ENCODE data around the gene BICC1. TPM values are rescaled to one million over a fixed set of nuclear protein-coding genes. Genes with fewer than 3 reads are reported as not detected.

BICC1 gene
- total RNA-seq, 1 donor from 2014 or later = 10.3 TPM

DNA sequence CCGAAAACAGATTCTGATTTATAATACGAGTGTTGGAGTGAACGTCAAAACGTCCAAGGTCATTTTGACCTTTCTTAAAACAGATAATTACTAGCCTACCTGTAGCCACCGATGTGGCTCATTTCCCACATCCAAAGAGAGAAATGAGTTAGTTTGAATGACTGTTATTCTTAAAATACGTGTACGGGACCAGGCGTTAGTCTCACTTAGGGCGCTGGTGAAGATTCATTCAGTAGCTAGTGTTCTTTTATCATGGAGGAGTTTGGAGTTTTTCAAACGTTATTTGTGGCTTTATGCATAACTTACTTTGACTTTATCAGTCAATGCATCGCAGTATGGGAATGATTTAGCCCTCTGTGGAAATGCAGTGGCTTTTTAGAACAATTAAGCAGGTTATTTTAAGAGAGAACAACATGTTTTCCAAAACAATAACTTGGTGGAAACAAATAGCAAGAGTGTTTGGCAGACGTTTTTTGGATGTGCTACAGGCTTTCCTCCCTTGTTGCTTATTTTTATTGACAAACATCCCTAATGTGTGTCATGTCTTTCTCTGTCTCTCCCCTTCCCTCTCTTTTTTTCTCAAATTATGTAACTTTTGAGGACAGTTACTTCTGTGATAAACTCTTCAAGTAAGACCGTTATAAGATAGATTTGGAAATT is 1.6 kb downstream of the BICC1 start:
- DNase-seq (ENCODE audit: low read depth) = no peak

- no peak for DNase-seq (ENCODE audit: low read depth)
Observed at GRCh38 chr10:58515291-58515941, 2.7 kb downstream of the BICC1 start.

- DNase-seq (ENCODE audit: low read depth) = no peak
Observed at GRCh38 chr10:58516119-58516518, 3.4 kb downstream of the BICC1 start.

GRCh38 chr10:58516671-58517070 is 4.0 kb downstream of the BICC1 start:
- DNase-seq (ENCODE audit: low read depth) = no peak

GRCh38 chr10:58517081-58517480 is 4.4 kb downstream of the BICC1 start:
- no peak for DNase-seq (ENCODE audit: low read depth)

DNA sequence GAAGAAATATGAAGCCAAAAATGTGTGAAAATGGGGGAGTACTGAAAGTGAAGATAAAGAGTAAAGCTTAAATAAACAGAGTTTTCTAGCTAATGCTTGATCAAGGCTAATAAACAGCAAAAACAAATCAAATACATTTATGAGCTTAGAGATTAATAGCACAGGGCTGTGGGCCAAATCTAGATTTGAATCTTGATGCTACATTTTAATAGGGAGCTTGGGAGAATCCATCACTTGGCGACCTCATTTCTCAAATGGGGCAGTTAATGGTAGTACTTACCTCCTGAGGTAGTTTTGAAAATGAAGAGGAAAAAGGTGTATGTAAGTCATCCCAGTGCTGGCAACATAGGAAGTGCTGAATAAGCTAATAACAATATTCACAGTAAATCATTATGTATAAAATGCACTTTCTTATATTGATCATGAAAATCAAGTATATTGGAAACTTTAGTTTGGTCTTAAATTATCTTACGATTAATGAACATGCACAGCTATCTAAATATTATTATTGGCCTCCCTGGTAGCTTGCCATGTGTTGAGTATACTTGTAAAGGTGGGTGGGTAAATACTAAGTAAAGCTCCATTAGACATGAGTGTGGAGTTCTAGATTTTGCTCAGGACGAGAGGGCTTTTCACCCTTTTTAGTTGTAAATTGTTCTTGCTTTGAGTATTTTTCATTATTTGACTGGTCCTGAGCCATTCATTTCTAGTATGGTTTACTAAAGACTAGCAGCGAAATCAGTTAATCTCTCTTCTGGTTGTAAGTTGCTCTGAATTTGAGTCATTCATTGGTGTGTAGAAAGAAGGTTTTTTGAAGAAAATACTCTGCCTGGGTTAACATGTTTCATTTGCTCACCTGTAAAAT is 5.1 kb downstream of the BICC1 start:
- DNase-seq (ENCODE audit: low read depth) = no peak

GRCh38 chr10:58518775-58519174 is 6.1 kb downstream of the BICC1 start:
- DNase-seq (ENCODE audit: low read depth) = no peak

DNA sequence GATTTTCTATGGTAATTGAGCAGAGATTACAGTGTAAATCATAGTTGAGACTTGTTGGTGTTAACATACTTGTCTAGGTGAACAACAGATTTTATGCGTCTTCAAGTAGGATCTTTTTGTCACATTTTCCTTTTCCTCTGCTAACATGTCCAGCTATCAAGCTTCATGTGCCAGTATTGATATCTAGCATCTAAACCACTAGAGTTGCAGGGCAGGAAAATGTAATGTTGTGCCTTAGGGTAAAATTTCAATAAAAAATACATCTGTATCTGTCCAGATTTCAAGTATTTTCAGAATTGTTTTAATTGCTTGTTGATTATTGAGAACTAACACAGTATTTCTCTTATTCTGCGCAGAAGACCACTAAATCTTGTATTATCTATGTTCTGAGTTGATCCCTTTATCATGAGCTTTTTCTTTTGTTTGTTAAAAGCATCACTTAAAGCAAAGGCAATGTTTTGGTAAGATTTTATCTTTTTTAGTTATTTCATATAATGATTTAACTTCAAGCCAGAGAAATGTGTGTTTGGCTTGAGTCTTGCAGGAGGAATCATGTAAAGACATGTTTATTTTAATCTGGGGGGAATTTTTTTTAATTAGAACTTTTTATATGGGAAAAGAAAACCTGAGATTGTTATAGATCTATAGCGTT is 16.5 kb downstream of the BICC1 start:
- no peak for DNase-seq (ENCODE audit: low read depth)

GRCh38 chr10:58531084-58531695 is 18.5 kb downstream of the BICC1 start:
- DNase-seq (ENCODE audit: low read depth) = peak; percentile 81

DNA sequence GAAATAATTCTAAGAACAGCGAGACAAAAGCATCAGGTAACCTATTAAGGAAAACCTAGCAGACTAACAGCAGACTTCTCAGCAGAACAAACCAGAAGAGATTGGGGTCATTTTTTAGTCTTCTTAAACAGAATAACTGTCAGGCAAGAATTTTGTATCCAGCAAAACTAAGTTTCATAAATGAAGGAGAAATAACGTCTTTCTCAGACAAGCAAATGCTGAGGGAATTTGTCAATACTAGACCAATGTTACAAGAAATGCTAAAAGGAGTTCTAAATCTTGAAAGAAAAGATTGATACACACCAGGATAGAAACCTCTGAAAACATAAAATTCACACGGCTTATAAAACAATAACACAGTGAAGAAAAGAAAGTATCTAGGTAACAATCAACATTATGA is 22.6 kb downstream of the BICC1 start:
- DNase-seq (ENCODE audit: low read depth) = no peak

GRCh38 chr10:58543141-58543540 is 30.5 kb downstream of the BICC1 start:
- DNase-seq (ENCODE audit: low read depth) = no peak

- no peak for DNase-seq (ENCODE audit: low read depth)
Observed at GRCh38 chr10:58544135-58544534, 31.5 kb downstream of the BICC1 start.

GRCh38 chr10:58545427-58545826 is 32.8 kb downstream of the BICC1 start:
- no peak for DNase-seq (ENCODE audit: low read depth)

DNA sequence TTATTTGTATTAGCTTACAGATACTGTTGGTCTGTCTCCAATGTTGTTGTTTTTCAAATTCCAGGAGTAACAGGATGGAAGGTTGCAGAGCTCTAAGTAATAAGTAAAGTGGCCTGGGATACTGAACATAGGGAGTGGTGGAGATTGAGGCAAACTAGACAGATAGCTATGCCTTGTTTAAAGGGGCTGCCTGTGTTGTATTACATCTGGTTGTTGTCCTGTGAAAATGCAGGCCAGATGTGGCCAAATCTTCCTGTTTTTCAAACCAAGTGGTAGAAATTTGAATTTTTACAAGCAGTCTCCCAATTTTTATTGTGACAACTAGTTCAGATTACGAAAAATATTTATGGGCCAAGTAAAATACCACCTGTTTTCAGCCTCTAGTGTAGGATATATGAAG is 33.5 kb downstream of the BICC1 start:
- DNase-seq (ENCODE audit: low read depth) = no peak

GRCh38 chr10:58546722-58547445 is 34.2 kb downstream of the BICC1 start:
- no peak for DNase-seq (ENCODE audit: low read depth)

GRCh38 chr10:58547963-58548362 is 35.3 kb downstream of the BICC1 start:
- no peak for DNase-seq (ENCODE audit: low read depth)

DNA sequence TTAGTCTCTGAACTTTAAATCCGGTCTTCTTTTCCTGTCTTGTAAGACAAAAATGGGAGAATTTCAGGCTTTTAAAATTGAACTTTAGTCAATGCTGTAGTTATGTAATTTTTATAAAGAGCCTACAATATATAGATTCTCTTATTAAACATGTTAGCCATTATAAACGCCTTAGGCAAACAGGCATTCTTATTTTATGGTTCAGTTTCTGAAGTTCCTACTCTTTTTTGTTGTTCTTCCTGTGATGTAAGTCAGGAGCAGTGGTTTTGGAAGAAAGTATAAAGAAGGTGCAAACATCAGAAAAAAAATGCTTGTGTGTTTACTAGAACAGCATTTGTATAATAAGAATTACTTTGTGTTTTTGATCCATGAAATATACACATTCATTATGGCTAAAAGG is 41.6 kb downstream of the BICC1 start:
- no peak for DNase-seq (ENCODE audit: low read depth)

DNA sequence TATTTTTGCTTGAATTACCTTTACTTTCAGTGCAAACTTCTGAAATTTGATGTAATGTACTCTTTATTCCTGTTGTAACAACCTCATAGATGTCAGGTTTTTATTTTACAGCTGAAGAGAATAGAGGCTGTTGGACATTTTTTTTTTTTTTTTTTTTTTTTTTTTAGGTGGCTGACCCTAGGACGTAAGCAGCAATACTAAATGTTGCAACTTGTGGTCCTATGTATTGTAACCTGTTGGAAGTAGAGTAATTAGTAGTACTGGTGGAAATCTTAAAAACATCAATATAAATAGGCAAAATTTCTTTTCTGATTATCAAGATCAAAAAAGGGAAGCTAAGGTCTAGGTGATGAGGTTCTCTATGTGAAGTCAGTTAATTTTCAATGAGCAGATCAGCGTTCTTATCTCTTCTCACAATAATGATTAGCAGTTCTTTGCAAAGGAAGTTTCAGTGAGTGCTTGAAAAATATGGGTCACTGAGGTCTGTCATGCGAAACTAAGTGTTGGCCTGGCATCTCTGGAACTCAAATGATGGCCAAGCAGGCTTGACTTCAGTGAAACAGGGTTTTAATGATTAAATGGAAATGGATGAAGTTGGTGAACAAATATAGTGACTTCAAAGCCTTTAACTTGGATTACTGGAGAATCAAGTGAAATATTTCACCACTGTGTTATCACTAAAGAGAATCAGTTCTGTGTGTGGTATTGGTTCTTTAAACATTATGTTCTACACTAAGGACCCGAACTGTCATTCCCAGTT is 42.7 kb downstream of the BICC1 start:
- DNase-seq (ENCODE audit: low read depth) = no peak

DNA sequence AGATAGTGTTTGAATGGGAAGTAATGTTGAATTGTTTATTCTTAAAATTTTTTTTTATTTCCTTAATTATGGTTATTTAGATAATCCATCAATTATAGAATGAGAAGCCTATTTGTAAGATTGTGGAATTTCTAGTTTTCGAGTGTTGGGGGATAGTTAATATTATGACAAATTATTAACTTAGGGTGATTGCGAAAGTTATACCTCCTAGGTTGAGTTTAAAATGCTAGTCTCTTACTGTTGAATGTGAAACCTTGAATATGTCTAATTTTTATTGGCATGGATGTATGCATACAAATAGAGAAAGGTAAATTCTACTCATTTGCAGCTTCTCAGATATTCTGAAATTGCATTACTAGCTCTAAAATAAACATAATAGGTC is 43.2 kb downstream of the BICC1 start:
- DNase-seq (ENCODE audit: low read depth) = no peak
